Neural cell (in vitro differentiated cells): ENCODE data around the gene TPSD1.

Source experiments
- CTCF ChIP-seq: fragments of 450-650 bp; IDR thresholded peaks from 2 replicates; pipeline ENCODE4 v1.5.1; 2014; ENCODE audit warnings: antibody characterized with exemption, mild to moderate bottlenecking, moderate library complexity; ENCODE audit not compliant: poor library complexity, severe bottlenecking
- EZH2 ChIP-seq: fragments of 200-600, 300-800 bp; shearing (Covaris generic), sonication (generic); IDR thresholded peaks from 2 replicates; pipeline ENCODE4 v1.6.1; 2014; ENCODE audit warnings: antibody characterized with exemption, low read length, borderline replicate concordance, mild to moderate bottlenecking; ENCODE audit not compliant: insufficient read depth, poor library complexity, severe bottlenecking
- POLR2AphosphoS5 ChIP-seq: IDR thresholded peaks from 2 replicates; pipeline ENCODE4 v1.6.1; 2012
- RAD21 ChIP-seq: fragments of 450-650 bp; conservative IDR thresholded peaks from 2 replicates; pipeline ENCODE4 v1.6.1; 2014; ENCODE audit warnings: antibody characterized with exemption, mild to moderate bottlenecking, moderate library complexity
- REST ChIP-seq: IDR thresholded peaks from 2 replicates; pipeline ENCODE4 v1.6.1; 2012; ENCODE audit warnings: borderline replicate concordance
- SMC3 ChIP-seq: fragments of 450-650 bp; conservative IDR thresholded peaks from 2 replicates; pipeline ENCODE4 v1.6.1; 2014; ENCODE audit warnings: antibody characterized with exemption, mild to moderate bottlenecking, moderate library complexity; ENCODE audit not compliant: poor library complexity

- TF ChIP-seq CTCF, result no peak
- TF ChIP-seq REST, result no peak
- no peak for TF ChIP-seq EZH2
- no peak for TF ChIP-seq POLR2AphosphoS5
- TF ChIP-seq SMC3, result no peak
- no peak for TF ChIP-seq RAD21
Observed at GRCh38 chr16:1275791-1276579, 20.1 kb downstream of the TPSD1 start.
